Activated T-cell treated with anti-CD3 and anti-CD28 coated beads, Interleukin-2, amount 50 U/mL, for 72 hours (primary cell): ENCODE data around the gene HOXC6. TPM values are rescaled to one million over a fixed set of nuclear protein-coding genes. Genes with fewer than 3 reads are reported as not detected.

Source experiments
- ATAC-seq, 2 donors: fragments of 150-1000 bp; cut with Tn5 transposase; replicated peaks in 1 of 2; 2 replicates each; pipeline ENCODE4 v1.10.0; 2021; ENCODE audit warnings: moderate library complexity in 2 of 2, mild to moderate bottlenecking in 1 of 2
- DNase-seq, 2 donors: peaks; one replicate each; pipeline ENCODE4 v3.0.0; 2021 to 2022; ENCODE audit warnings: mixed read lengths in 1 of 2
- H3K27ac Mint-ChIP-seq: one replicate; pipeline ENCODE4 v1.8.0; 2022; ENCODE audit warnings: mild to moderate bottlenecking, moderate library complexity, mixed read lengths
- H3K27me3 Mint-ChIP-seq: one replicate; pipeline ENCODE4 v1.8.0; 2022; ENCODE audit warnings: low read depth, mixed read lengths
- H3K36me3 Mint-ChIP-seq, 2 donors: one replicate each; pipeline ENCODE4 v1.8.0; 2022; ENCODE audit warnings: mixed read lengths in 2 of 2, mild to moderate bottlenecking in 1 of 2; ENCODE audit not compliant: insufficient read depth in 2 of 2
- H3K4me1 Mint-ChIP-seq: one replicate; pipeline ENCODE4 v1.8.0; 2022; ENCODE audit warnings: low read depth, mixed read lengths
- H3K4me3 Mint-ChIP-seq, 2 donors: one replicate each; pipeline ENCODE4 v1.8.0; 2022; ENCODE audit warnings: mild to moderate bottlenecking in 2 of 2, mixed read lengths in 2 of 2, moderate library complexity in 2 of 2
- H3K9me3 Mint-ChIP-seq, 2 donors: one replicate each; pipeline ENCODE4 v1.8.0; 2022; ENCODE audit warnings: mixed read lengths in 2 of 2
- total RNA-seq, 2 donors: library from RNA; stranded (reverse); gene quantifications; one replicate each; pipeline ENCODE4 v1.2.3, GENCODE V29; 2022

Gene HOXC6
- not detected for total RNA-seq

GRCh38 chr12:54028314-54029201 is at the start of gene HOXC6:
TSS of gene HOXC6 (plus strand) at chr12:54028440. CDS start at chr12:54028522, 82 bp downstream.
- Mint-ChIP-seq H3K4me1 (peaks cover 34% of the 10 kb centered on the region), H3K27ac (no peak within 1 kb of the TSS), H3K27me3 (peaks cover 94% of the 10 kb centered on the region), H3K9me3 (no peaks in the 10 kb centered on the region), H3K36me3 (no peaks in the 10 kb centered on the region), H3K4me3 (peak within 1 kb of the TSS; percentile 4 to 57)
- no peak for ATAC-seq
- DNase-seq, result no peak

DNA sequence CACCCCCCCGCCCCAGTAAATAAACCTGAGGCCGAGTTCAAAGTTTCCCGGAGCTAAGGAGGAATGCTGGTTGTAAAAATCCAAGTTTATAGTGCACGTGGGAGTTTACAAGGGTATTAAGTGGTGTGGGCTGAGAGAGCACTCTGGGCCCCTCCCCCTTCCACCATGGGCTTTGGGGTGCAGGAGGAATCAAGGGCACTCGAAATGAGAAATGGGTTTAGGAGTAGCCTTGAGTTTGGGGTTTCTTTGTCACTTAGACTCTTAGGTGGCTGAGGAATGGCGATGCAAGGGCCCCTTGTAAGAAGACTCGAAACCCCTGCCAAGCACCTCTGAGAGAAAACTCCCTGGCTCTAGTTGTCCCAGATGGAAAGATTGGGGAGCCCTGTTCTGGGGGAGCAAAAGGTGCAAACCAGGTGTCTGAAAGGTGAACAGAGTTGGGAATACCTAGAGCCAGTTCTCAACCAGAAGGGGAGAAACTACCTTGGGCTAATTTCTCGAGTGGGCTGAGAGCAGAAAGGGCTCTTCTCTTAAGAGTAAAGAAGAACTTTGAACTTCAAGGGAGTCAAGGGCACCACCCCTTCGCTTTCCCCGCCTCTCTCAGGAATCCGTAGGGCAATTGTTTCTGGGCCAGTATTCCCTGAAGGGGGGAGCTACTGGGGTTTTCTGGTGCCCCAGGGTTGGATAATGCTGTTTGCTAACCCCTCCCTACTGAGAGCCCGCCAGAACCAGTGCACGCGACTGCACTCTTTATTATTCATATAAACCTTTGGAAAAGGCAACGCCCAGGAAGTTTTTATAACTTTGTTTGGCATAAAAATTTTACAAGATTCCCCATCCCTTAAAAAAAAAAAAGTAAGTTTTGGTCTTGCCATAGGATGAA is 49.5 kb upstream of the HOXC6 start:
- Mint-ChIP-seq H3K4me1 (peaks cover 25% of the 10 kb centered on the region), H3K36me3 (no peaks in the 10 kb centered on the region), H3K27ac (no peak overlapping the region), H3K4me3 (no peak overlapping the region), H3K9me3 (no peaks in the 10 kb centered on the region), H3K27me3 (peaks cover 86% of the 10 kb centered on the region)
- DNase-seq (no peak), ATAC-seq (no peak)

DNA sequence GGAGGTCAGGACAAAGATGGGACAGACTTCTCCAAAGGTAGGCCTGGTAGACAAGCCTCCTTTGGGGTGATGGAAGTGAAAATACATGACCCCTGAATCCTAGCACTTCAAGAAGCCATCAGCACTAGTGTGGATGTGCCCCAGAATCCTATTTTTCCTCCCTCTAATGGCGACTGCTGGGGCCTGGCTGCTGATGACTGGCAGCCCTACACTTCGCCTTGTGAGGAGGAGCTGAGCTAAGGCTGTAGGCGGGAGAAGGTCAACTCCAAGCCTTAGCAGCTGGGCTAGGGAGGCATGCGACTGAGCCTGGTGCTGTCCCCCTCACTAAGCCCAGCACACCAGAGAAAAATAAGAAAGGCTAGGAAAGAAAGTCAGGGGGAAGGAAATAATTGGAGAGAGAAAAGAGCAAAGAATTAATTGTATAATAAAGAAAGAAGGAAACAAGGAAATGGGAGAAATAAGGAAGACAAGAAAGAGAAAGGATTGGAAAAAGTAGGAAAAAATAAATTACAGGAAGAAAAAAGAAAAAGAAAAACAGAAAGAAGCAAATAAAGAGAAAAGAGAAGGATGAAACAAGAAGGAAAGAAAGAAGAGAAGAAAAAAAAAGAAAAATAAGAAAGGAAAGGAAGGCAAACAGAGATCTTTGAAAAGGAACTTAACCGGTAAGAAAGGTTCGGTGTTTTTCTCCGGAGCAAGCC is 48.0 kb upstream of the HOXC6 start:
- Mint-ChIP-seq H3K27me3 (peaks cover 97% of the 10 kb centered on the region), H3K36me3 (no peaks in the 10 kb centered on the region), H3K4me3 (no peak overlapping the region), H3K9me3 (no peaks in the 10 kb centered on the region), H3K27ac (peak overlapping the region; percentile 54), H3K4me1 (peaks cover 32% of the 10 kb centered on the region)
- DNase-seq (no peak), ATAC-seq (no peak)

GRCh38 chr12:53980802-53981496 is 47.3 kb upstream of the HOXC6 start:
- no peak overlapping the region for H3K4me3 Mint-ChIP-seq
- ATAC-seq (no peak), DNase-seq (no peak)
- H3K9me3 Mint-ChIP-seq, result no peaks in the 10 kb centered on the region
- H3K4me1 Mint-ChIP-seq, result peaks cover 31% of the 10 kb centered on the region
- peaks cover 97% of the 10 kb centered on the region for H3K27me3 Mint-ChIP-seq
- no peak overlapping the region for H3K27ac Mint-ChIP-seq
- H3K36me3 Mint-ChIP-seq, result peaks cover 0 to 1% of the 10 kb centered on the region in 2 donors

GRCh38 chr12:53981634-53982565 is 46.3 kb upstream of the HOXC6 start:
- H3K4me1 Mint-ChIP-seq, result peaks cover 37% of the 10 kb centered on the region
- DNase-seq (no peak), ATAC-seq (no peak)
- peaks cover 0 to 1% of the 10 kb centered on the region in 2 donors for H3K36me3 Mint-ChIP-seq
- no peaks in the 10 kb centered on the region for H3K9me3 Mint-ChIP-seq
- peaks cover 97% of the 10 kb centered on the region for H3K27me3 Mint-ChIP-seq
- no peak overlapping the region for H3K4me3 Mint-ChIP-seq
- peak overlapping the region; percentile 27 for H3K27ac Mint-ChIP-seq

- DNase-seq, result no peak
- ATAC-seq, result no peak
- no peak overlapping the region for H3K4me3 Mint-ChIP-seq
- H3K27ac Mint-ChIP-seq, result no peak overlapping the region
- peaks cover 37% of the 10 kb centered on the region for H3K4me1 Mint-ChIP-seq
- no peaks in the 10 kb centered on the region for H3K9me3 Mint-ChIP-seq
- peaks cover 0 to 1% of the 10 kb centered on the region in 2 donors for H3K36me3 Mint-ChIP-seq
- H3K27me3 Mint-ChIP-seq, result peaks cover 97% of the 10 kb centered on the region
These were observed 45.3 kb upstream of the HOXC6 start for GRCh38 chr12:53982648-53983567.

- DNase-seq (no peak), ATAC-seq (no peak)
- Mint-ChIP-seq H3K9me3 (no peaks in the 10 kb centered on the region), H3K4me3 (no peak overlapping the region), H3K36me3 (peaks cover 0 to 1% of the 10 kb centered on the region in 2 donors), H3K27me3 (peaks cover 97% of the 10 kb centered on the region), H3K27ac (peak overlapping the region; percentile 29), H3K4me1 (peaks cover 41% of the 10 kb centered on the region)
These were observed 44.7 kb upstream of the HOXC6 start for GRCh38 chr12:53983568-53983949.

DNA sequence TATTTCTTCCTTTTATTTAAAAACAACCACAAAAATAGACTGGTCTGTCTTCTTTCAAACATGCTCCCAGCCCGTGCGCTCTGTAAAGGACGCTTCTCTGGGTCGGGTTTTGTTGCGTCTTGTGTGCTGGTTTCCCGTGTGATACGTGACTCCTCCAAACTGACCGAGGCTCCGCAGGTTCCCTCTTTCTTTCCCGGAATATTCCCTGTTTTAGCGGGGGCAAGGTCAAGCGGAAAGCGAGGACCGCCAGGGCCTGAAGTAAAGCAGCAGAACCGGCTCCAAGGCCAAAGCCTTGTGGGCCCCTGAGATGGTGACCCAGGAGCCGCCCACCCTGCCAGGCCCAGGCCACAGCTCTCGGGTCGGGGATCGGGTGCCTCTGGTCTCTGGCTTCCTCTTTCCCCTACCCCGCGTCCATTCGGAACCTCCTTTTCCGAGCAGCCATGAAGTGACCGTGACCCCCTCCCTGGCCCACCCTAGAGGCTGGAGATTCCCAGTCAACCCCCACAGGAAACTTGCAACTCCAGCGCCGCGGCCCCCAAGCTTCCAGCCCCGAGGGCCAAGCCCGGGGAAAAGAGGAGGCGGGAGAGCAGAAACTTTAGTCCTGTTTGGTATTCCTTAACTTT is 44.2 kb upstream of the HOXC6 start:
- peak overlapping the region; percentile 29 for H3K27ac Mint-ChIP-seq
- DNase-seq (no peak), ATAC-seq (no peak)
- H3K36me3 Mint-ChIP-seq, result peaks cover 0 to 1% of the 10 kb centered on the region in 2 donors
- no peaks in the 10 kb centered on the region for H3K9me3 Mint-ChIP-seq
- H3K27me3 Mint-ChIP-seq, result peaks cover 97% of the 10 kb centered on the region
- no peak overlapping the region for H3K4me3 Mint-ChIP-seq
- H3K4me1 Mint-ChIP-seq, result peaks cover 46% of the 10 kb centered on the region

- peaks cover 97% of the 10 kb centered on the region for H3K27me3 Mint-ChIP-seq
- H3K36me3 Mint-ChIP-seq, result peaks cover 0 to 1% of the 10 kb centered on the region in 2 donors
- H3K27ac Mint-ChIP-seq, result peak within 1 kb of the TSS; percentile 31
- DNase-seq (peak; percentile 93), ATAC-seq (peak; percentile 78 to 81)
- peak within 1 kb of the TSS; percentile 54 to 79 for H3K4me3 Mint-ChIP-seq
- H3K4me1 Mint-ChIP-seq, result peaks cover 56% of the 10 kb centered on the region
- H3K9me3 Mint-ChIP-seq, result no peaks in the 10 kb centered on the region
These were observed 43.1 kb upstream of the HOXC6 start, which contains the start of gene HOXC10 for GRCh38 chr12:53984901-53985691. TSS of gene HOXC10 (plus strand) at chr12:53985146. CDS start at chr12:53985260, 114 bp downstream.

GRCh38 chr12:53985692-53985993 is 42.6 kb upstream of the HOXC6 start:
- DNase-seq (no peak), ATAC-seq (no peak)
- H3K27ac Mint-ChIP-seq, result no peak overlapping the region
- peaks cover 97% of the 10 kb centered on the region for H3K27me3 Mint-ChIP-seq
- H3K4me3 Mint-ChIP-seq, result peak overlapping the region; percentile 54 to 79
- H3K36me3 Mint-ChIP-seq, result peaks cover 0 to 1% of the 10 kb centered on the region in 2 donors
- no peaks in the 10 kb centered on the region for H3K9me3 Mint-ChIP-seq
- peaks cover 56% of the 10 kb centered on the region for H3K4me1 Mint-ChIP-seq
